SKM-1 treated with dmso at 0.1 percent for 144 hours (cell line): ENCODE results near the gene TMEM14A.

Experiments used
- DNase-seq: peaks from one replicate; lab custom pipeline; 2025; ENCODE audit not compliant: unreplicated experiment; lab: John Stamatoyannopoulos, UW

Gene TMEM14A

DNA sequence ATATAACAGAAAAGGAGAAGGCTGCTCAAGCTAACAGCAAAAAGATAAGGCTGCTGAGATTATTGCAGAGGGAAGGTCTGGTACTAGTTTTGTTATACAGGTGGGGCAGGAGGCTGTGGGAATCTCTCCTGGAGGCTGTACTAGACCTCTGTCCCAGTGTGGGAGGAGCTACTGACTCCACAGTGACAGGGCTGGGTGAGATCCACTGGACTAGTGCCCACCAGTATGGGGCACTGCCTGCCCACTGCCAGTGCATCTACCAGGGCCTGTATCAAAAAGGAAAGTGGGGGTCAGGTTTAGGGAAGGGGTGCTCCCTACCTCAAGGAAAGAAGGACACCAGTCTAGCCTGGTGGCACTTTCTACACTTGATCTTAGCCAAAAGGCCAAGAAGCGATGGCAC lies 62.3 kb downstream of the TMEM14A start:
- DNase-seq, result no peak

DNA sequence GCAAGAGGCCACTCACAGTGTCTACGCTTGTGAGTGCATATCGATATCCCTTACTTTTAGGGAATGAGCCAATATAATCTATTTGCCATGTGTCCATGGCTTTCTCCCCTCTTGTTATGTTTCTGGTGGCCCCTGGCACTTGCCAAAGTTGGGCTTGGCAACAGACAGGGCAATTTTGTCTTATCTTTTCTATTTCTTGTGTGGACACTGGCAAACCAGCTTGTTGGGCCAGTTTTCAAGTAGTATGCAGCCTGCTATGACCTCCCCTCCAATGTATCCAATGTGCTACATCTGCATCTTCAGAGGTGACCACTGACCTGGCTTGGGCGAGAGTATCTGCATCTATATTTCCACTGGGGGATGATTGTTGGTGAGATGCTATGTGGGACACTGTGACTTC lies 63.2 kb downstream of the TMEM14A start:
- no peak for DNase-seq

DNA sequence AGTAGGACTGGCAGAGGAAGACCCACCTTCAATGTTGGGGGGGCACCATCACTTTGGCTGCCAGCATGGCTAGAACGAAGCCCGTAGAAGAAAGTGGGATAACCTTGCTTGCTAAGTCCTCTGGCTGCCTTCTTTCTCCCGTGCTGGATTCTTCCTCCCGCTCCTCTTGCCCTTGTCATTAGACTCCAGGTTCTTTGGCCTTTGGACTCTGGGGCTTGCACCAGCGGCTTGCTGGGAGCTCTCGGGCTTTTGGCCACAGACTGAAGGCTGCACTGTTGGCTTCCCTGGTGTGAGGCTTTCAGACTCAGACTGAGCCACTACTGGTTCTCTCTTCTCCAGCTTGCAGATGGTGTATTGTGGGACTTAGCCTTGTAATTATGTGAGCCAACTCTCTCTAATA lies 64.2 kb downstream of the TMEM14A start:
- DNase-seq, result no peak

DNA sequence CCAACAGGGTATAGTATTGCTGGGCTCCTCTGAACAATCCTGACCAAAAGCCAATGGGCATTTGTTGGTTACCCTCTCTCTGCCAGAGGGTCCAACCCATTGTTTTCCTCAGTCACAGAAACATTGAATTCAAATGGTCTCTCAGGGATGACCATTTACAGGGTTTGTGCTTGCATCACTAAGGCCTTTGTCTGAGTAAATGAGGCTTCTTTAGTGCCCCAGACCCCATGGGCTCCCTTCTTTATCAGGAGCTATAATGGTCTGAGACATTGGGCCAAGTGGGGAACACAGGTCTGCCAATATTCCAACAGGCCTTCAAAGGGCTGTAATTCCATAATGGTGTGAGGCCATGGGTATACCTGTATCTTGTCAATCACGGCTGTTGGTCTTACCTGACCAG lies 65.2 kb downstream of the TMEM14A start:
- DNase-seq, result no peak
